Breast epithelium (tissue), 3 donors: ENCODE results near the gene KCNC3.

Experiments
- CTCF ChIP-seq, 3 donors: fragments of 450-650 bp; IDR thresholded peaks; one replicate each; pipeline ENCODE4 v1.5.1; 2016 to 2017; ENCODE audit warnings: antibody characterized with exemption in 3 of 3, mild to moderate bottlenecking in 3 of 3, moderate library complexity in 3 of 3
- POLR2A ChIP-seq: fragments of 450-650 bp; IDR thresholded peaks from one replicate; pipeline ENCODE4 v1.6.1; 2016; ENCODE audit warnings: antibody characterized with exemption, mild to moderate bottlenecking, moderate library complexity
- POLR2AphosphoS5 ChIP-seq, 3 donors: sonication (generic); formaldehyde crosslinking; IDR thresholded peaks; one replicate each; pipeline ENCODE4 v1.6.1; 2017; ENCODE audit warnings: antibody characterized with exemption in 3 of 3

- TF ChIP-seq CTCF (IDR thresholded peaks at IDR 0.05), result no peak
- no peak for TF ChIP-seq POLR2A
- TF ChIP-seq POLR2AphosphoS5 (IDR thresholded peaks at IDR 0.05), result no peak
Measured at GRCh38 chr19:50362656-50363424, 33.7 kb upstream of the KCNC3 start.
